Transverse colon (tissue), 4 donors: Measurements from ENCODE around the gene KIF16B.

ENCODE experiments used
- POLR2A ChIP-seq: fragments of 450-650 bp; IDR thresholded peaks from one replicate; pipeline ENCODE4 v1.6.1; 2016; ENCODE audit warnings: antibody characterized with exemption, mild to moderate bottlenecking, moderate library complexity
- POLR2AphosphoS5 ChIP-seq, 3 donors: sonication (generic); formaldehyde crosslinking; IDR thresholded peaks; one replicate each; pipeline ENCODE4 v1.6.1; 2016; ENCODE audit warnings: antibody characterized with exemption in 3 of 3
- TF ChIP-seq, protein P1 (sequence below), 5 experiments: fragments of 200-600 bp in 3 of 5; fragments of 450-650 bp in 2 of 5; sonication (generic) in 3 of 5; IDR thresholded peaks; 1 replicate in 2 of 5; 2 replicates in 3 of 5; pipeline ENCODE4 v1.5.1; 2016 to 2017; ENCODE audit warnings: antibody characterized with exemption in 5 of 5, inconsistent platforms in 3 of 5, mild to moderate bottlenecking in 2 of 5, moderate library complexity in 1 of 5

DNA sequence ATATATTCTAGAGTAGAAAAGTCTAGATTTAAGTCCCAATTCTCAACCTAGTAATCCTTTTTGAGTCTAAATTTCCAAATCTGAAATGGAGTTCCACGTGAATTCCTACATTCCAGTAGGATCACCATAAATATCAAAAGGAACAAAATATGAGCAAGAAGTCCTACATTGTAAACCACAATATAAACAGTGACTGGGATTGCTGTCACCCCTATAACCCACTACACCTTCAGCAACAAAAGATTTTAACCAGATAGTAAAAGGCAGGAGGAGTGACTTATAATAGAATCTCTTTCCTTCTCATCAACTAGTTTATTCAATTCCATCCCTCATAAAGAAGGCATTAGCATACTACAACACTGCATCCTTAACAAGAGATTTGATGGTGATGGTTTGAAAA lies 210.6 kb downstream of the KIF16B start:
- no peak for TF ChIP-seq POLR2A
- TF ChIP-seq, protein P1, sequence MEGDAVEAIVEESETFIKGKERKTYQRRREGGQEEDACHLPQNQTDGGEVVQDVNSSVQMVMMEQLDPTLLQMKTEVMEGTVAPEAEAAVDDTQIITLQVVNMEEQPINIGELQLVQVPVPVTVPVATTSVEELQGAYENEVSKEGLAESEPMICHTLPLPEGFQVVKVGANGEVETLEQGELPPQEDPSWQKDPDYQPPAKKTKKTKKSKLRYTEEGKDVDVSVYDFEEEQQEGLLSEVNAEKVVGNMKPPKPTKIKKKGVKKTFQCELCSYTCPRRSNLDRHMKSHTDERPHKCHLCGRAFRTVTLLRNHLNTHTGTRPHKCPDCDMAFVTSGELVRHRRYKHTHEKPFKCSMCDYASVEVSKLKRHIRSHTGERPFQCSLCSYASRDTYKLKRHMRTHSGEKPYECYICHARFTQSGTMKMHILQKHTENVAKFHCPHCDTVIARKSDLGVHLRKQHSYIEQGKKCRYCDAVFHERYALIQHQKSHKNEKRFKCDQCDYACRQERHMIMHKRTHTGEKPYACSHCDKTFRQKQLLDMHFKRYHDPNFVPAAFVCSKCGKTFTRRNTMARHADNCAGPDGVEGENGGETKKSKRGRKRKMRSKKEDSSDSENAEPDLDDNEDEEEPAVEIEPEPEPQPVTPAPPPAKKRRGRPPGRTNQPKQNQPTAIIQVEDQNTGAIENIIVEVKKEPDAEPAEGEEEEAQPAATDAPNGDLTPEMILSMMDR (IDR thresholded peaks at IDR 0.05), result no peak
- no peak for TF ChIP-seq POLR2AphosphoS5 (IDR thresholded peaks at IDR 0.05)
